Common myeloid progenitor, CD34-positive (primary cell): ENCODE data around the gene EGLN3.
A peak's percentile ranks its signal among the peaks of the same experiment; 100 is the strongest.

Source experiments
- CTCF ChIA-PET: fragments of 350-600 bp; sonication (Branson Sonifier 250); formaldehyde crosslinking; loops from one replicate; lab custom pipeline; 2021; ENCODE audit warnings: antibody characterized with exemption; lab: Charles Lee
- POLR2A ChIA-PET: fragments of 350-600 bp; sonication (Branson Sonifier 250); formaldehyde crosslinking; loops from one replicate; lab custom pipeline; 2021; ENCODE audit warnings: antibody characterized with exemption; lab: Charles Lee
- DNase-seq, 3 donors: peaks; one replicate each; pipeline versions ENCODE4 v3.0.0 to v3.0.0-alpha.2; 2013
- H3K27ac ChIP-seq, 2 experiments: 1 replicate in 1 of 2; 2 replicates in 1 of 2; pipeline ENCODE4 v1.7.0; 2013; ENCODE audit warnings: inconsistent platforms in 2 of 2, low read length in 2 of 2, mild to moderate bottlenecking in 2 of 2, low read depth in 1 of 2, moderate library complexity in 1 of 2; ENCODE audit not compliant: severe bottlenecking in 2 of 2, insufficient read depth in 1 of 2, poor library complexity in 1 of 2
- H3K27me3 ChIP-seq, 5 experiments: replicated peaks in 2 of 5; 1 replicate in 3 of 5; 2 replicates in 2 of 5; pipeline versions ENCODE4 v1.6.1 to v1.7.0; 2013; ENCODE audit warnings: low read length in 4 of 5, mild to moderate bottlenecking in 2 of 5, moderate library complexity in 2 of 5, inconsistent platforms in 1 of 5; ENCODE audit not compliant: insufficient read depth in 5 of 5, control insufficient read depth in 4 of 5
- H3K36me3 ChIP-seq, 4 experiments: 1 replicate in 2 of 4; 2 replicates in 2 of 4; pipeline versions ENCODE4 v1.6.1 to v1.7.0; 2013; ENCODE audit warnings: low read length in 3 of 4, control low read depth in 1 of 4, mild to moderate bottlenecking in 1 of 4; ENCODE audit not compliant: control insufficient read depth in 4 of 4, insufficient read depth in 4 of 4
- H3K4me1 ChIP-seq, 4 experiments: 1 replicate in 3 of 4; 2 replicates in 1 of 4; pipeline versions ENCODE4 v1.6.1 to v1.7.1; 2013; ENCODE audit warnings: low read length in 3 of 4, mild to moderate bottlenecking in 3 of 4, control low read depth in 1 of 4, inconsistent platforms in 1 of 4, moderate library complexity in 1 of 4; ENCODE audit not compliant: control insufficient read depth in 4 of 4, insufficient read depth in 4 of 4; ENCODE audit errors: control extremely low read depth in 1 of 4
- H3K4me3 ChIP-seq, 7 experiments: 1 replicate in 4 of 7; 2 replicates in 3 of 7; pipeline versions ENCODE4 v1.5.1 to v1.7.0; 2013; ENCODE audit warnings: mild to moderate bottlenecking in 7 of 7, low read length in 6 of 7, moderate library complexity in 6 of 7, inconsistent platforms in 2 of 7, low read depth in 2 of 7, control low read depth in 1 of 7; ENCODE audit not compliant: insufficient read depth in 4 of 7, control insufficient read depth in 1 of 7; ENCODE audit errors: extremely low read depth in 1 of 7
- H3K9me3 ChIP-seq, 5 experiments: 1 replicate in 4 of 5; 2 replicates in 1 of 5; pipeline versions ENCODE4 v1.6.1 to v1.7.1; 2013; ENCODE audit warnings: low read length in 4 of 5, mild to moderate bottlenecking in 2 of 5, inconsistent platforms in 1 of 5, low read depth in 1 of 5, moderate library complexity in 1 of 5; ENCODE audit not compliant: control insufficient read depth in 4 of 5, insufficient read depth in 2 of 5; ENCODE audit errors: control extremely low read depth in 1 of 5
- WGBS: methylation state at CpG from one replicate; pipeline ENCODE4 v1.1.5; 2013; ENCODE audit not compliant: insufficient coverage; 5-methylcytosine and 5-hydroxymethylcytosine counted together

Gene EGLN3

GRCh38 chr14:33909380-33910084 lies 41.3 kb downstream of the EGLN3 start:
- Histone ChIP-seq H3K27me3 (no peaks in the 10 kb centered on the region), H3K4me3 (no peak overlapping the region), H3K4me1 (peaks cover 0 to 12% (median 6%) of the 10 kb centered on the region in 4 experiments), H3K27ac (no peak overlapping the region), H3K36me3 (no peaks in the 10 kb centered on the region), H3K9me3 (no peaks in the 10 kb centered on the region)
- ChIA-PET POLR2A (interaction anchor here (0.6 kb wide), 1 partner anchor 15 kb away, joined by 5 read pairs; no protein-coding TSS in a partner anchor), CTCF (interaction anchor here (0.8 to 1.5 kb wide), 3 partner anchors 9 to 62 kb away, joined by 3 to 4 read pairs (median 4); no protein-coding TSS in a partner anchor)
- no peak for DNase-seq
- WGBS: 97% methylated on average over 5 of the region's 6 CpGs

GRCh38 chr14:33908540-33909223 lies 42.2 kb downstream of the EGLN3 start:
- POLR2A ChIA-PET: no interaction called here
- Histone ChIP-seq H3K27me3 (no peaks in the 10 kb centered on the region), H3K36me3 (no peaks in the 10 kb centered on the region), H3K27ac (no peak overlapping the region), H3K4me3 (no peak overlapping the region), H3K9me3 (no peaks in the 10 kb centered on the region), H3K4me1 (peaks cover 0 to 3% (median under 1%) of the 10 kb centered on the region in 4 experiments)
- no peak for DNase-seq
- 95% methylated on average over 9 of the region's 13 CpGs for WGBS
- CTCF ChIA-PET: interaction anchor here (0.8 to 1.5 kb wide), 4 partner anchors 10 to 151 kb away, joined by 3 to 4 read pairs (median 4); no protein-coding TSS in a partner anchor

GRCh38 chr14:33906968-33907367 lies 43.9 kb downstream of the EGLN3 start:
- Histone ChIP-seq H3K4me3 (no peak overlapping the region), H3K4me1 (peaks cover 0 to 3% (median 0%) of the 10 kb centered on the region in 4 experiments), H3K36me3 (no peaks in the 10 kb centered on the region), H3K27me3 (no peaks in the 10 kb centered on the region), H3K9me3 (peaks cover 0 to 3% (median 0%) of the 10 kb centered on the region in 5 experiments), H3K27ac (no peak overlapping the region)
- CTCF ChIA-PET: interaction anchor here (0.9 to 1.0 kb wide), 2 partner anchors 38 to 192 kb away, joined by 3 read pairs; no protein-coding TSS in a partner anchor
- peak in 2 of 3 donors; percentile 9 to 26 for DNase-seq
- no CpG with 5 or more reads among the region's 2 CpGs for WGBS
- POLR2A ChIA-PET: no interaction called here

- H3K27me3 ChIP-seq: no peaks in the 10 kb centered on the region
- WGBS: 96% methylated on average over 3 of the region's 5 CpGs
- CTCF ChIA-PET: no interaction called here
These were observed 46.3 kb downstream of the EGLN3 start for GRCh38 chr14:33904609-33905008.

GRCh38 chr14:33903369-33903768 lies 47.5 kb downstream of the EGLN3 start:
- Histone ChIP-seq H3K4me1 (peaks cover 0 to 3% (median 0%) of the 10 kb centered on the region in 4 experiments), H3K27me3 (no peaks in the 10 kb centered on the region), H3K27ac (no peak overlapping the region), H3K4me3 (no peak overlapping the region), H3K36me3 (no peaks in the 10 kb centered on the region), H3K9me3 (peaks cover 0 to 7% (median 0%) of the 10 kb centered on the region in 5 experiments)
- 80% methylated on average over 1 of the region's 2 CpGs for WGBS
- DNase-seq: no peak
- ChIA-PET CTCF (no interaction called here), POLR2A (no interaction called here)

More at GRCh38 chr14:33904609-33905008, 46.3 kb downstream of the EGLN3 start:
- POLR2A ChIA-PET: no interaction called here
- peaks cover 0 to 7% (median 0%) of the 10 kb centered on the region in 5 experiments for H3K9me3 ChIP-seq
- no peak overlapping the region for H3K4me3 ChIP-seq
- H3K4me1 ChIP-seq: peaks cover 0 to 3% (median 0%) of the 10 kb centered on the region in 4 experiments
- DNase-seq: no peak
- no peak overlapping the region for H3K27ac ChIP-seq
- H3K36me3 ChIP-seq: no peaks in the 10 kb centered on the region

- Histone ChIP-seq H3K36me3 (no peaks in the 10 kb centered on the region), H3K4me1 (peaks cover 0 to 3% (median 0%) of the 10 kb centered on the region in 4 experiments), H3K9me3 (peaks cover 0 to 7% (median 0%) of the 10 kb centered on the region in 5 experiments), H3K4me3 (no peak overlapping the region), H3K27me3 (no peaks in the 10 kb centered on the region), H3K27ac (no peak overlapping the region)
- CTCF ChIA-PET: interaction anchor here (0.8 to 1.4 kb wide), 4 partner anchors 10 to 57 kb away, joined by 3 to 4 read pairs (median 3); no protein-coding TSS in a partner anchor
- POLR2A ChIA-PET: no interaction called here
- no peak for DNase-seq
- 92% methylated on average over 5 of the region's 6 CpGs for WGBS
These were observed 48.5 kb downstream of the EGLN3 start for GRCh38 chr14:33902363-33902762.
